HCT116 (cell line): Measurements from ENCODE around the gene CTBP2. TPM values are rescaled to one million over a fixed set of nuclear protein-coding genes. Genes with fewer than 3 reads are reported as not detected.

Experiments
- ATAC-seq: fragments of 200-7000 bp; cut with Tn5 transposase; 2 replicates; pipeline ENCODE4 v1.9.1; 2020; ENCODE audit warnings: mild to moderate bottlenecking, moderate library complexity
- BruUV-seq: library from RNA; stranded (reverse); fragments of 400-500 nt; replicated peaks from 2 replicates; lab custom pipeline; 2021; lab: Mats Ljungman, UMichigan
- CTCF ChIA-PET: fragments of 300-600 bp; sonication (Branson Sonifier 250); formaldehyde crosslinking; loops from one replicate; lab custom pipeline; 2021; ENCODE audit warnings: antibody characterized with exemption; lab: Charles Lee
- POLR2A ChIA-PET: fragments of 300-600, 350-600 bp; sonication (Branson Sonifier 250); formaldehyde crosslinking; loops from one replicate; lab custom pipeline; 2021; ENCODE audit warnings: antibody characterized with exemption; lab: Charles Lee
- RAD21 ChIA-PET, 2 experiments: fragments of 300-600 bp; sonication (Branson Sonifier 250); formaldehyde crosslinking; loops; one replicate each; lab custom pipeline; 2023; ENCODE audit warnings: low total read pairs in 2 of 2; ENCODE audit not compliant: uncharacterized antibody in 2 of 2, unreplicated experiment in 2 of 2, low non-redundant PET in 1 of 2; lab: Charles Lee
- DNase-seq: peaks from one replicate; pipeline ENCODE4 v3.0.0-alpha.2; 2010; ENCODE audit warnings: low read depth, low spot score
- H2AFZ ChIP-seq: fragments of 200-600 bp; shearing (Covaris generic), sonication (generic); 2 replicates; pipeline ENCODE4 v1.6.1; 2017; ENCODE audit warnings: low read depth, mixed run types, mixed read lengths, antibody characterized with exemption, low read length; ENCODE audit not compliant: poor library complexity, severe bottlenecking
- H3K27ac ChIP-seq: 2 replicates; pipeline ENCODE4 v1.5.1; 2012; ENCODE audit warnings: low read depth, low read length
- H3K27me3 ChIP-seq: fragments of 200-600 bp; sonication (generic); 2 replicates; pipeline ENCODE4 v1.6.1; 2016; ENCODE audit warnings: mixed run types, low read length, mixed read lengths; ENCODE audit not compliant: insufficient read depth
- H3K36me3 ChIP-seq, 2 experiments: fragments of 200-500 bp in 1 of 2; fragments of 200-600 bp in 1 of 2; sonication (Bioruptor generic) in 1 of 2; sonication (generic) in 1 of 2; 2 replicates each; pipeline versions ENCODE4 v1.5.1 to v1.6.1; 2014 to 2016; ENCODE audit warnings: low read length in 2 of 2, inconsistent platforms in 1 of 2, mixed read lengths in 1 of 2, mixed run types in 1 of 2; ENCODE audit not compliant: insufficient read depth in 2 of 2, control insufficient read depth in 1 of 2
- H3K4me1 ChIP-seq, 2 experiments: fragments of 200-600 bp in 1 of 2; sonication (generic) in 1 of 2; 2 replicates each; pipeline versions ENCODE4 v1.5.1 to v1.6.1; 2012 to 2017; ENCODE audit warnings: low read length in 2 of 2, inconsistent platforms in 1 of 2, mild to moderate bottlenecking in 1 of 2, mixed read lengths in 1 of 2, mixed run types in 1 of 2, moderate library complexity in 1 of 2; ENCODE audit not compliant: insufficient read depth in 2 of 2, control insufficient read depth in 1 of 2
- H3K4me2 ChIP-seq: fragments of 200-600 bp; sonication (generic); 2 replicates; pipeline ENCODE4 v1.6.1; 2017; ENCODE audit warnings: mixed run types, low read length, mixed read lengths
- H3K4me3 ChIP-seq, 2 experiments: fragments of 200-600 bp in 1 of 2; sonication (generic) in 1 of 2; replicated peaks in 1 of 2; 2 replicates each; pipeline ENCODE4 v1.5.1; 2011 to 2016; ENCODE audit warnings: low read length in 2 of 2, control low read depth in 1 of 2, low read depth in 1 of 2, mild to moderate bottlenecking in 1 of 2, mixed read lengths in 1 of 2, mixed run types in 1 of 2
- H3K79me2 ChIP-seq: fragments of 200-600 bp; sonication (generic); 2 replicates; pipeline ENCODE4 v1.6.1; 2017; ENCODE audit warnings: mild to moderate bottlenecking, mixed run types, low read length, moderate library complexity, mixed read lengths; ENCODE audit not compliant: insufficient read depth
- H3K9ac ChIP-seq: fragments of 200-600 bp; sonication (generic); 2 replicates; pipeline ENCODE4 v1.6.1; 2016; ENCODE audit warnings: low read length, mixed read lengths
- H3K9me2 ChIP-seq: fragments of 200-600 bp; sonication (generic), shearing (Covaris generic); 2 replicates; pipeline ENCODE4 v1.6.1; 2017; ENCODE audit warnings: mixed run types, mild to moderate bottlenecking, moderate library complexity; ENCODE audit not compliant: insufficient read depth
- H3K9me3 ChIP-seq, 2 experiments: fragments of 200-500 bp in 1 of 2; fragments of 200-600 bp in 1 of 2; sonication (Bioruptor generic) in 1 of 2; sonication (generic) in 1 of 2; 2 replicates each; pipeline ENCODE4 v1.6.1; 2014 to 2017; ENCODE audit warnings: low read length in 2 of 2, mixed read lengths in 2 of 2, inconsistent platforms in 1 of 2, low read depth in 1 of 2, mild to moderate bottlenecking in 1 of 2, mixed run types in 1 of 2, moderate library complexity in 1 of 2; ENCODE audit not compliant: control insufficient read depth in 1 of 2, insufficient read depth in 1 of 2
- H4K20me1 ChIP-seq: fragments of 200-600 bp; sonication (generic), shearing (Covaris generic); 2 replicates; pipeline ENCODE4 v1.6.1; 2017; ENCODE audit warnings: mixed run types, mild to moderate bottlenecking, moderate library complexity; ENCODE audit not compliant: insufficient read depth
- EZH2 ChIP-seq: fragments of 200-600 bp; sonication (generic); IDR thresholded peaks from 2 replicates; pipeline ENCODE4 v1.6.1; 2017; ENCODE audit warnings: antibody characterized with exemption, mixed run types
- POLR2AphosphoS5 ChIP-seq: IDR thresholded peaks from 2 replicates; pipeline ENCODE4 v1.6.1; 2011; ENCODE audit warnings: mild to moderate bottlenecking, low read depth, low read length, moderate library complexity
- intact Hi-C: fragments of 100-400 bp; cut with micrococcal nuclease; formaldehyde crosslinking; loops from 2 replicates; pipeline ENCODE4 v1.10.0; 2022
- total RNA-seq: library from RNA; stranded (reverse); gene quantifications from one replicate; pipeline ENCODE4 v1.2.1, GENCODE V29; 2021; ENCODE audit not compliant: unreplicated experiment

Gene CTBP2
- total RNA-seq, 1 experiment from 2014 or later, result 144 TPM

GRCh38 chr10:125011171-125011925 is 149.0 kb downstream of the CTBP2 start:
- Histone ChIP-seq H3K27ac (no peak overlapping the region), H3K9ac (no peak overlapping the region), H3K4me2 (no peak overlapping the region), H3K9me3 (no peaks in the 10 kb centered on the region), H3K79me2 (peaks cover 74% of the 10 kb centered on the region), H3K27me3 (no peaks in the 10 kb centered on the region), H3K9me2 (no peaks in the 10 kb centered on the region), H4K20me1 (peaks cover 9% of the 10 kb centered on the region; the same call in 1 of the 2 replicates), H3K4me3 (no peak overlapping the region), H3K36me3 (no peaks in the 10 kb centered on the region), H2AFZ (no peak overlapping the region), H3K4me1 (0 out of 4 replicates have a peak, but pooled peaks cover 0 to 4% of the 10 kb centered on the region in 2 experiments)
- ATAC-seq (no peak), DNase-seq (no peak)
- no TSS peak for BruUV-seq
- CTCF ChIA-PET, result no interaction called here
- TF ChIP-seq POLR2AphosphoS5 (0 out of 2 replicates have a peak, but pooled peaks have one; percentile 12), EZH2 (no peak)
- RAD21 ChIA-PET, result no interaction called here
- intact Hi-C loops, result no loop called here
- POLR2A ChIA-PET, result interaction anchor here (0.7 kb wide), 1 partner anchor 11 kb away, joined by 3 read pairs; no protein-coding TSS in a partner anchor

GRCh38 chr10:125010362-125010761 is 150.0 kb downstream of the CTBP2 start:
- Histone ChIP-seq H3K4me3 (no peak overlapping the region), H3K9ac (no peak overlapping the region), H3K4me2 (no peak overlapping the region), H3K27ac (no peak overlapping the region), H3K4me1 (0 out of 4 replicates have a peak, but pooled peaks cover 0 to 4% of the 10 kb centered on the region in 2 experiments), H3K27me3 (no peaks in the 10 kb centered on the region), H3K79me2 (peaks cover 78% of the 10 kb centered on the region; the same call in 1 of the 2 replicates), H4K20me1 (peaks cover 14% of the 10 kb centered on the region; the same call in 1 of the 2 replicates), H3K9me3 (no peaks in the 10 kb centered on the region), H2AFZ (no peak overlapping the region), H3K36me3 (peaks cover 4 to 5% of the 10 kb centered on the region in 2 experiments; a peak in 1 of 4 replicates), H3K9me2 (no peaks in the 10 kb centered on the region)
- intact Hi-C loops, result no loop called here
- DNase-seq (no peak), ATAC-seq (no peak)
- ChIA-PET CTCF (interaction anchor here (0.8 kb wide), 1 partner anchor 18 kb away, joined by 3 read pairs; no protein-coding TSS in a partner anchor), POLR2A (interaction anchor here (0.7 kb wide), 1 partner anchor 10 kb away, joined by 3 read pairs; no protein-coding TSS in a partner anchor), RAD21 (no interaction called here)
- no peak for TF ChIP-seq EZH2
- no TSS peak for BruUV-seq
